Thoracic aorta (tissue), 2 donors: ENCODE measurements around the gene SCAPER. TPM values are rescaled to one million over a fixed set of nuclear protein-coding genes. Genes with fewer than 3 reads are reported as not detected.
"Not testable (repeated sequence)": the region's sequence is repeated elsewhere in the genome, so short reads cannot be mapped to it uniquely, and the experiment has no call there.

Experiments
- ATAC-seq: fragments of 150-250 bp; one replicate; pipeline ENCODE4 v1.8.0; 2017; ENCODE audit warnings: low read depth; ENCODE audit not compliant: insufficient number of reproducible peaks, low FRiP score
- DNase-seq: peaks from one replicate; pipeline ENCODE4 v3.0.0-alpha.2; 2020; ENCODE audit warnings: low spot score
- H3K27ac ChIP-seq, 2 donors: fragments of 200-600 bp; sonication (generic); 1 replicate in 1 of 2; 2 replicates in 1 of 2; pipeline ENCODE4 v1.5.1; 2016; ENCODE audit warnings: mild to moderate bottlenecking in 2 of 2, moderate library complexity in 2 of 2
- H3K27me3 ChIP-seq: fragments of 200-600 bp; sonication (generic); replicated peaks from 2 replicates; pipeline ENCODE4 v1.6.0; 2016; ENCODE audit warnings: mild to moderate bottlenecking; ENCODE audit not compliant: insufficient read depth
- H3K36me3 ChIP-seq: fragments of 200-600 bp; sonication (generic); one replicate; pipeline ENCODE4 v1.5.1; 2016
- H3K4me1 ChIP-seq, 2 donors: fragments of 200-600 bp; sonication (generic); 1 replicate in 1 of 2; 2 replicates in 1 of 2; pipeline versions ENCODE4 v1.5.1 to v1.6.0; 2016; ENCODE audit warnings: low read depth in 2 of 2, mild to moderate bottlenecking in 1 of 2; ENCODE audit not compliant: control insufficient read depth in 1 of 2
- H3K4me3 ChIP-seq: fragments of 200-600 bp; sonication (generic); 2 replicates; pipeline ENCODE4 v1.5.1; 2016; ENCODE audit warnings: mild to moderate bottlenecking
- H3K9me3 ChIP-seq: fragments of 200-600 bp; sonication (generic); 2 replicates; pipeline ENCODE4 v1.5.1; 2016
- total RNA-seq, 2 donors: library from RNA; depleted of rRNA; stranded (reverse); fragments of >200 nt; gene quantifications; one replicate each; pipeline versions ENCODE4 v1.1.0 to v1.2.3, GENCODE V29; 2016
- TF ChIP-seq, protein P1 (sequence below): fragments of 200-600 bp; sonication (generic); IDR thresholded peaks from one replicate; pipeline ENCODE4 v1.5.1; 2019; ENCODE audit warnings: antibody characterized with exemption

SCAPER gene
- total RNA-seq, 2 donors from 2014 or later = 29.6 to 65.0 TPM

DNA sequence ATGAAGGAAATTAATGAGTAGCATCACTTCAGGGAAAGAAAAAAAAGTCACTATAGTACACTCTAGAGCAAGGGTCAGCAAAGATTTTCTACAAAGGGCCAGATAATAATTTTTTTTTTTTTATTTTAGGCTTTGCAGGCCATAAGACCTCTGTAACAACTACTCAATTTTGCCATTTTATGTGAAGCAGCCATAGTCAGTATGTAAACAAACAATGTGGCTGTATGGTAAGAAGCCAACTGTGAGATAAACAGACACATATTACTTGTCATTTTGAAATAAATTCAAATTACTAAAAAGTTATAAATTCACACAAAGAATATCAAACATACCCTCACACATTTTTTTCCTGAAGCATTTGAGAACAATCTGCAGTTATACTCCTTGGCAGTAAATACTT lies 40.6 kb downstream of the SCAPER start:
- Histone ChIP-seq H3K4me3 (no peak overlapping the region), H3K4me1 (peaks cover 0 to 7% of the 10 kb centered on the region in 2 donors), H3K9me3 (no peaks in the 10 kb centered on the region), H3K36me3 (no peaks in the 10 kb centered on the region), H3K27ac (no peak overlapping the region), H3K27me3 (no peaks in the 10 kb centered on the region)
- TF ChIP-seq, protein P1, sequence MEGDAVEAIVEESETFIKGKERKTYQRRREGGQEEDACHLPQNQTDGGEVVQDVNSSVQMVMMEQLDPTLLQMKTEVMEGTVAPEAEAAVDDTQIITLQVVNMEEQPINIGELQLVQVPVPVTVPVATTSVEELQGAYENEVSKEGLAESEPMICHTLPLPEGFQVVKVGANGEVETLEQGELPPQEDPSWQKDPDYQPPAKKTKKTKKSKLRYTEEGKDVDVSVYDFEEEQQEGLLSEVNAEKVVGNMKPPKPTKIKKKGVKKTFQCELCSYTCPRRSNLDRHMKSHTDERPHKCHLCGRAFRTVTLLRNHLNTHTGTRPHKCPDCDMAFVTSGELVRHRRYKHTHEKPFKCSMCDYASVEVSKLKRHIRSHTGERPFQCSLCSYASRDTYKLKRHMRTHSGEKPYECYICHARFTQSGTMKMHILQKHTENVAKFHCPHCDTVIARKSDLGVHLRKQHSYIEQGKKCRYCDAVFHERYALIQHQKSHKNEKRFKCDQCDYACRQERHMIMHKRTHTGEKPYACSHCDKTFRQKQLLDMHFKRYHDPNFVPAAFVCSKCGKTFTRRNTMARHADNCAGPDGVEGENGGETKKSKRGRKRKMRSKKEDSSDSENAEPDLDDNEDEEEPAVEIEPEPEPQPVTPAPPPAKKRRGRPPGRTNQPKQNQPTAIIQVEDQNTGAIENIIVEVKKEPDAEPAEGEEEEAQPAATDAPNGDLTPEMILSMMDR = no peak
- no peak for DNase-seq
- ATAC-seq = no peak

DNA sequence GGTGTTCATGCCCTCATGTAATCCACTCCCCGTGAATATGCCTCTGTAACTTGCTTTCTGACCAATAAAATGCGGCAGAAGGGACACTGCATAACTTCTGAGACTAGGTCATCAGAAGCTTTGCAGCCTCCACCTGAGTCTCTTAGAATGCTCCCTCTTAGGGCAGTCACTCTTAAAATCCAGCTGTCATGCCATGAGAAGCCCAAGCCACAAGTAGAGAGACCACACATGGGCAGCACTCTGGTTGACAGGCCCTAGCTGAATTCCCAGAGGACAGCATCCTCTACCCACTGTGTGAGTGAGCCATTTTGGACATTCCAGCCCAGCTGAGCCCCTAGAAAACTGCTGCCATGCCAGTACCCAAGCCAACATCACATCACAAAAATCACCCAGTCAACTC lies 41.4 kb downstream of the SCAPER start:
- Histone ChIP-seq H3K27me3 (no peaks in the 10 kb centered on the region), H3K9me3 (no peaks in the 10 kb centered on the region), H3K4me3 (no peak overlapping the region), H3K4me1 (peaks cover 0 to 1% of the 10 kb centered on the region in 2 donors), H3K36me3 (no peaks in the 10 kb centered on the region), H3K27ac (no peak overlapping the region)
- ATAC-seq = no peak
- TF ChIP-seq, protein P1 = no peak
- DNase-seq = no peak

DNA sequence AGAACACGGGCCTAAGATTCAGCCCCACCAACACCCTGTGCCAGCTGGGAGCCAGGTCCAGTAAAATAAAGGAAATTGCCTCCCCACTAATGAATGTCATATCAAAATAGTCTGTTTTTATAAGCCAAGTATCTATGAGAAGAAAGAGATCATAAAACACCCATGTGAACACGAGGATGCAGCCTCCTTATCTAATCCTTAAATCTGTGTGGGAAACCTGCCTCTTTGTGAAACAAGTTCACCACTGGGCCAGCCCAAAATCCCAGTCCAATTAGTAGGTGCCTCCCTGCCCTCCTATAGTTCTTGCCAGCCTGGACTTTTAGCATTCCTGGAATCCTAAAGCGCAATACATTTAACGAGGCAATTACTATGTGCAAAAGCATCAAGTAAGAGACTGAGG lies 42.0 kb downstream of the SCAPER start:
- Histone ChIP-seq H3K4me1 (no peaks in the 10 kb centered on the region), H3K4me3 (no peak overlapping the region), H3K36me3 (no peaks in the 10 kb centered on the region), H3K27me3 (no peaks in the 10 kb centered on the region), H3K9me3 (no peaks in the 10 kb centered on the region), H3K27ac (no peak overlapping the region)
- TF ChIP-seq, protein P1 = no peak
- DNase-seq (no peak), ATAC-seq (no peak)

DNA sequence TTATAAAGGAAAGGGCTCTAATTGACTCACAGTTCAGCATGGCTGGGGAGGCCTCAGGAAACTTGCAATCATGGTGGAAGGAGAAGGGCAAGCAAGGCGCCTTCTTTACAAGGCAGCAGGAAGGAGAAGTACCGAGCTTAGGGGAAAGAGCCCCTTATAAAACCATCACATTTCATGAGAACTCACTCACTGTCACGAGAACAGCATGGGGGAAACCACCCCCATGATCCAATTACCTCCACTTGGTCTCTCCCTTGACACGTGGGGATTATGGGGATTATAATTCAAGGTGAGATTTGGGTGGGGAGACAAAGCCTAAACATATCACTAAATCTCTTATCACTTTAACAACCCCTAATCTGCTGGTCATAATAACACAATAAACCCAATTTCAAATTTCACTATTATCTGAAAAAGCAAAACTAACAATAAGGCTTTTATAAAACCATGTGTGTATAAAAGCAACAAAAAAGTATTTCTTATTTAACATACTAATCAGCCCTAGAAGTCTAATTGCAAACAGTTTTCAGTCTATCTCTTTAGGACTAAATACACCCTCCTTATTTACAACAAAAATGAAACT lies 43.2 kb downstream of the SCAPER start:
- TF ChIP-seq, protein P1 = no peak
- Histone ChIP-seq H3K4me1 (no peaks in the 10 kb centered on the region), H3K36me3 (no peaks in the 10 kb centered on the region), H3K4me3 (no peak overlapping the region), H3K27me3 (no peaks in the 10 kb centered on the region), H3K27ac (no peak overlapping the region), H3K9me3 (no peaks in the 10 kb centered on the region)
- DNase-seq = no peak
- ATAC-seq = no peak

DNA sequence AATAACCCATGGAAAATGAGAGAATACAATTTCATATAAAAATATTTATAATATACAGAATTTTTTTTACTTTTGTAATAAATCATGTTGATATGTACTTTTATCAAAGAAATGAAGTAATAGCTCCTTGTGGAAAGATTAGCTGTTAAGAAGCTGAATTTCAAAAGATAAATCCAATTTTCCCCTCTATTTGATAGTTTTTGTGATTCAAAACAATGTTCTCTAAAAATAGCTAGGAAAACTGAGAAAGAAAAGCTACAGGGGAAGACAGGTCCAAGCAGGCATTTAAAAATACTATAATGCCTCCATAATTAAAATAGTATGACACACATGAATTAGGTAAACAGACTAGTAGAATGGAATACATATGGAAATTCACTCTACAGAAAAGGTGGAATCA lies 44.9 kb downstream of the SCAPER start:
- H3K4me3 ChIP-seq = no peak overlapping the region
- no peak for ATAC-seq
- H3K27me3 ChIP-seq = no peaks in the 10 kb centered on the region
- TF ChIP-seq, protein P1 = no peak
- no peaks in the 10 kb centered on the region for H3K9me3 ChIP-seq
- no peak overlapping the region for H3K27ac ChIP-seq
- no peak for DNase-seq
- H3K36me3 ChIP-seq = no peaks in the 10 kb centered on the region
- H3K4me1 ChIP-seq = no peaks in the 10 kb centered on the region

DNA sequence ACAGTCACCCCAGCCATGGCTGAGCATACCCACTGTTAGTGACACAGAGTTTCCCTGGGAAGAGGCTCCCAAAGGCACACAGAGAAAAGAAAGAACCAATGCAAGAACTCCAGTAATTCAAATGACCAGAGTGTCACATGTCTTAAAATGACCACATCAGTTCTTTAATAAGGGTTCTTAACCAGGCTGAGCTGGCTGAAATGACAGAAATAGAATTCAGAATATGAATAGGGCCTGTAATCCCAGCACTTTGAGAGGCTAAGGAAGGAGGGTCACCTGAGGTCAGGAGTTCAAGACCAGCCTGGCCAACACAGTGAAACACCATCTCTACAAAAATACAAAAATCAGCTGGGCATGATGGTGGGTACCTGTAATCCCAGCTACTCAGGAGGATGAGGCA lies 54.8 kb downstream of the SCAPER start:
- not testable (repeated sequence) for ATAC-seq, DNase-seq, H3K27me3 ChIP-seq, H3K4me1 ChIP-seq, H3K27ac ChIP-seq, H3K4me3 ChIP-seq, H3K36me3 ChIP-seq, H3K9me3 ChIP-seq
